ENCODE results near the gene CTPS2.

DNA sequence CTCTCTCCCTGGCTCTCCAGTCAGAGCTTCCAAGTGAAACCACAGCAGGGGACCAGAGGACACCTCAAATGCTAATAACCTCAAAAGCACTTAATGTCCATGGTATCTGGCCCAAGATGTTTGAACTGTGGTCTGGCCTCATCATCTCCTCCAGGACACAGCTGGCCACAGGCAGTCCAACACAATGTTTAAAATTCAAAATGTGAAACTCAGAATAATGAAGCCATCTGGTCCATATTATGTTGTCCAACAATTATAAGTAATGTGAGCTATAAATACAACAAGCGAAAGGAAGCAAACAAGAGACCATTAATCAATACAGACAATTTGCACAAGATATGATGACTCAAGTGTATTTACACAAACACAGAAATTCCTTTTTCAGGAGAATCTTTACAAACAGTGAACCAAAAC lies 153.3 kb downstream of the CTPS2 start:
- no peak for TF ChIP-seq GATA2 (IDR thresholded peaks at IDR 0.05; ENCODE audit: low read depth, low read length)
- no peak for TF ChIP-seq GATA3 (IDR thresholded peaks at IDR 0.05; ENCODE audit: low read depth, low read length)

Data from SH-SY5Y (cell line).